H1 (cell line): Measurements from ENCODE around the gene DMRT1. TPM values are rescaled to one million over a fixed set of nuclear protein-coding genes. Genes with fewer than 3 reads are reported as not detected.
A peak's percentile ranks its signal among the peaks of the same experiment; 100 is the strongest.

Experiments used
- ASH2L ChIP-seq: fragments of 200-600, 300-600 bp; sonication (generic); IDR thresholded peaks from one replicate; pipeline ENCODE4 v1.7.1; 2017; ENCODE audit warnings: low read length
- ATF2 ChIP-seq: IDR thresholded peaks from 2 replicates; pipeline ENCODE4 v1.6.1; 2012; ENCODE audit warnings: low read length, inconsistent platforms
- BCL11A ChIP-seq, 2 experiments: IDR thresholded peaks; one replicate each; pipeline ENCODE4 v1.6.1; 2011; ENCODE audit warnings: low read depth in 2 of 2, low read length in 2 of 2, mild to moderate bottlenecking in 2 of 2
- CBX5 ChIP-seq: fragments of 300-800, 300-1000 bp; sonication (generic); IDR thresholded peaks from 2 replicates; pipeline ENCODE4 v1.7.1; 2016; ENCODE audit warnings: antibody characterized with exemption, low read length, low read depth
- CBX8 ChIP-seq: fragments of 300-800, 300-1000 bp; sonication (generic); IDR thresholded peaks from 2 replicates; pipeline ENCODE4 v1.7.1; 2016; ENCODE audit warnings: low read depth, low read length, borderline replicate concordance
- CREB1 ChIP-seq: IDR thresholded peaks from 2 replicates; pipeline ENCODE4 v1.6.1; 2012; ENCODE audit warnings: inconsistent platforms
- CTBP2 ChIP-seq: IDR thresholded peaks from 2 replicates; pipeline ENCODE4 v1.7.0; 2011; ENCODE audit warnings: borderline replicate concordance, mild to moderate bottlenecking, moderate library complexity, mixed read lengths, low read length; ENCODE audit not compliant: insufficient read depth, insufficient read length
- EGR1 ChIP-seq: IDR thresholded peaks from 2 replicates; pipeline ENCODE4 v1.6.1; 2011; ENCODE audit warnings: low read depth, low read length, borderline replicate concordance
- EZH2 ChIP-seq: fragments of 200-600 bp; sonication (generic); IDR thresholded peaks from 2 replicates; pipeline ENCODE4 v1.7.1; 2012; ENCODE audit warnings: low read depth, mild to moderate bottlenecking, moderate library complexity, low read length, inconsistent platforms; ENCODE audit not compliant: severe bottlenecking
- FOSL1 ChIP-seq: IDR thresholded peaks from 2 replicates; pipeline ENCODE4 v1.6.1; 2011; ENCODE audit warnings: mild to moderate bottlenecking, low read depth, low read length, moderate library complexity; ENCODE audit not compliant: insufficient read depth
- KDM5A ChIP-seq: fragments of 200-600 bp; IDR thresholded peaks from 2 replicates; pipeline ENCODE4 v1.7.1; 2012; ENCODE audit warnings: mild to moderate bottlenecking, low read length, inconsistent platforms, mixed read lengths
- MAFK ChIP-seq: IDR thresholded peaks from 2 replicates; pipeline ENCODE4 v1.6.1; 2012; ENCODE audit warnings: low read depth, mild to moderate bottlenecking, improper control_type of control experiment, low read length
- NRF1 ChIP-seq: IDR thresholded peaks from 2 replicates; pipeline ENCODE4 v1.6.1; 2011; ENCODE audit warnings: mild to moderate bottlenecking, low read depth, low read length, improper control_type of control experiment
- POLR2AphosphoS5 ChIP-seq: IDR thresholded peaks from 2 replicates; pipeline ENCODE4 v1.6.1; 2011; ENCODE audit warnings: low read depth, low read length
- SAP30 ChIP-seq: fragments of 300-600 bp; sonication (generic); IDR thresholded peaks from 2 replicates; pipeline ENCODE4 v1.7.1; 2012; ENCODE audit warnings: low read length, moderate library complexity, mild to moderate bottlenecking, inconsistent platforms; ENCODE audit not compliant: insufficient read depth, insufficient replicate concordance
- SIN3A ChIP-seq, 2 experiments: IDR thresholded peaks in 1 of 2; conservative IDR thresholded peaks in 1 of 2; 2 replicates each; pipeline ENCODE4 v1.6.1; 2011 to 2012; ENCODE audit warnings: low read length in 2 of 2, improper control_type of control experiment in 1 of 2, low read depth in 1 of 2, mild to moderate bottlenecking in 1 of 2
- SP1 ChIP-seq: IDR thresholded peaks from 2 replicates; pipeline ENCODE4 v1.6.1; 2011; ENCODE audit warnings: low read depth, low read length
- SRF ChIP-seq: IDR thresholded peaks from 2 replicates; pipeline ENCODE4 v1.6.1; 2011; ENCODE audit warnings: mild to moderate bottlenecking, low read depth, low read length, moderate library complexity
- SUZ12 ChIP-seq: fragments of 200-600 bp; sonication (generic); IDR thresholded peaks from 2 replicates; pipeline ENCODE4 v1.6.1; 2012; ENCODE audit warnings: mild to moderate bottlenecking, inconsistent platforms, low read length, moderate library complexity, mixed read lengths
- TAF1 ChIP-seq: IDR thresholded peaks from 2 replicates; pipeline ENCODE4 v1.6.1; 2011; ENCODE audit warnings: mild to moderate bottlenecking, low read depth, low read length
- TAF7 ChIP-seq: optimal IDR thresholded peaks from 2 replicates; pipeline ENCODE3; 2011; ENCODE audit warnings: low read depth, mild to moderate bottlenecking, inconsistent platforms, low read length, moderate library complexity, borderline replicate concordance
- TEAD4 ChIP-seq: IDR thresholded peaks from 2 replicates; pipeline ENCODE4 v1.6.1; 2012; ENCODE audit warnings: low read depth, low read length, inconsistent platforms, mixed read lengths
- polyA plus RNA-seq, 7 experiments: library from polyadenylated mRNA; depleted of rRNA in 3 of 7; stranded (reverse) in 5 of 7; unstranded in 2 of 7; fragments of >200 nt in 5 of 7; fragments of 200-250 nt in 2 of 7; gene quantifications; 1 replicate in 5 of 7; 2 replicates in 1 of 7; 4 replicates in 1 of 7; pipeline versions ENCODE4 v1.2.1 to v1.2.3, GENCODE V29; 2011 to 2013; ENCODE audit warnings: missing spikeins in 2 of 7, mixed read lengths in 2 of 7
- total RNA-seq: library from RNA; stranded (reverse); fragmentation: NEBNext Ultra II Directional; extraction: Animal tissue kit (Norgen Biotek cat#: 25700); gene quantifications from 2 replicates; pipeline ENCODE4 v1.2.1, GENCODE V29; 2021
- TF ChIP-seq, protein P1 (sequence below): IDR thresholded peaks from 2 replicates; pipeline ENCODE4 v1.6.1; 2011; ENCODE audit warnings: low read length, improper control_type of control experiment

The DMRT1 gene
- total and polyA plus RNA-seq, 2 of the 8 experiments (the other 6 are each of a cell fraction or from before 2014, with no cell fraction given) = 0.15 TPM; not detected in 1

DNA sequence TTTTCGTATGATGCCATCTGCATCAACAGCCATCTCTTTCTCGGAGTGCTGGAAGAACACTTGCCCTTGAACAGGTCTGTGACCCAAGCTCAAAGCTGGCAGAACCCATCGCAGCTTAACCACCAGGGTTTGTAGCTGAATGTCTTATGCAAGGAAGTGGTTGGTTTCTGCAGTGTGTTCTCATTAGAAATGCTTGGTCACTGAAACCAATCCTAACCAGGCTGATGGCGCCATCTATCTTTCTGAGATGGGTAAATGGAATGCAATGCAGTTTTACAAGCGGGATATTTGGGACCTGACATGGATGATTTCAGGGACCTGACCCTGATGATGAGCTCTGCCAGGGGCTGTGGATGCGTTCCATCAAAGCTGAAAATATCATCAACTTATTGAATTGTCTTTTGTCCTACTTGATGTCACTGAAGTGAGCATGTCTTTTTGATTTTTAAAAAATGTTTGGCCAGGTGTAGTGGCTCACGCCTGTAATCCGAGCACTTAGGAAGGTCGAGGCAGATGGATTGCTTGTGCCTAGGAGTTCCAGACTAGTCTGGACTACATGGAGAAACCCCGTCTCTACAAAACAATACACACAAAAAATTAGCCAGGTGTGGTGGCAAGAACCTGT, 163.7 kb downstream of the DMRT1 start (continued):
- no peak for TF ChIP-seq TAF7
- TF ChIP-seq CBX5 = no peak
- TF ChIP-seq SRF = no peak
- no peak for TF ChIP-seq CTBP2
- TF ChIP-seq MAFK = peak; percentile 90
- TF ChIP-seq BCL11A (IDR thresholded peaks at IDR 0.05; ENCODE audit: low read depth in 2 of 2, low read length in 2 of 2) = no peak
- TF ChIP-seq SP1 = no peak
- peak; percentile 74 for TF ChIP-seq TEAD4
- no peak for TF ChIP-seq CBX8
- TF ChIP-seq EZH2 = no peak
- TF ChIP-seq FOSL1 = no peak
- no peak for TF ChIP-seq SUZ12
- TF ChIP-seq ASH2L = no peak
- no peak for TF ChIP-seq POLR2AphosphoS5
- no peak for TF ChIP-seq ATF2
- TF ChIP-seq TAF1 = no peak
- TF ChIP-seq CREB1 = peak; percentile 33; the same call in 1 of the 2 replicates
- TF ChIP-seq SAP30 = no peak
- TF ChIP-seq NRF1 = no peak
- no peak for TF ChIP-seq SIN3A (conservative IDR thresholded peaks at IDR 0.05 in 1 of 2, IDR thresholded peaks at IDR 0.05 in 1 of 2; ENCODE audit: low read depth in 1 of 2, low read length in 2 of 2)
- no peak for TF ChIP-seq EGR1
- TF ChIP-seq, protein P1, sequence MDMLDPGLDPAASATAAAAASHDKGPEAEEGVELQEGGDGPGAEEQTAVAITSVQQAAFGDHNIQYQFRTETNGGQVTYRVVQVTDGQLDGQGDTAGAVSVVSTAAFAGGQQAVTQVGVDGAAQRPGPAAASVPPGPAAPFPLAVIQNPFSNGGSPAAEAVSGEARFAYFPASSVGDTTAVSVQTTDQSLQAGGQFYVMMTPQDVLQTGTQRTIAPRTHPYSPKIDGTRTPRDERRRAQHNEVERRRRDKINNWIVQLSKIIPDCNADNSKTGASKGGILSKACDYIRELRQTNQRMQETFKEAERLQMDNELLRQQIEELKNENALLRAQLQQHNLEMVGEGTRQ = no peak
- TF ChIP-seq KDM5A = no peak
